GM12892 (cell line): Measurements from ENCODE around the gene SERTAD2.

Experiments used
- DNase-seq: peaks from one replicate; pipeline ENCODE4 v3.0.0; 2011; ENCODE audit not compliant: insufficient read length
- FAIRE-seq: peaks from 2 replicates; lab custom pipeline; 2011; peaks lifted over from hg19 to GRCh38; lab: Jason Lieb, UNC
- POLR2A ChIP-seq: IDR thresholded peaks from 2 replicates; pipeline ENCODE4 v1.6.1; 2011; ENCODE audit warnings: low read depth, low read length, control low read depth
- POLR2AphosphoS5 ChIP-seq: IDR thresholded peaks from 2 replicates; pipeline ENCODE4 v1.6.1; 2011; ENCODE audit warnings: low read depth, low read length, control low read depth
- TAF1 ChIP-seq: IDR thresholded peaks from 2 replicates; pipeline ENCODE4 v1.6.1; 2011; ENCODE audit warnings: low read depth, mild to moderate bottlenecking, control low read depth, low read length, borderline replicate concordance

Gene SERTAD2

DNA sequence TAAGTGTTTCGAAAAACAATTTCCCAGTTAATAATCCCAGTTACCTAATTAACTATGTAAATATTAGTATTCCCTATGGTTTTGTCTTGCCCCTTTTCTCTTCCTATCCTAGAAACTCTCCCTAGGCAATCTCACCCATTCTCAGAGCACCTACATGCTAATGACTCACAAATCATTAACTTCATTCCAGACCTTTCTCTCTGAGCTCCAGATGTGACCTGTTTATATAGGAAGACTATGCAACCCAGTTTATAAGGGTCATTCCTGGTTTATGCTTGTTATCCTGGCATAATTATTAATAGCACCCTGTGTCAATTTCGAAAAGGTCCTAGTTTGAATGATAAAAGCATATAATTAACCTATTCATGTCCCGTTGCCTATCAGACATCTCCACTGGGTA is 14.8 kb upstream of the SERTAD2 start:
- no peak for TF ChIP-seq TAF1
- no peak for TF ChIP-seq POLR2A
- no peak for TF ChIP-seq POLR2AphosphoS5
- DNase-seq (no peak), FAIRE-seq (no peak)

DNA sequence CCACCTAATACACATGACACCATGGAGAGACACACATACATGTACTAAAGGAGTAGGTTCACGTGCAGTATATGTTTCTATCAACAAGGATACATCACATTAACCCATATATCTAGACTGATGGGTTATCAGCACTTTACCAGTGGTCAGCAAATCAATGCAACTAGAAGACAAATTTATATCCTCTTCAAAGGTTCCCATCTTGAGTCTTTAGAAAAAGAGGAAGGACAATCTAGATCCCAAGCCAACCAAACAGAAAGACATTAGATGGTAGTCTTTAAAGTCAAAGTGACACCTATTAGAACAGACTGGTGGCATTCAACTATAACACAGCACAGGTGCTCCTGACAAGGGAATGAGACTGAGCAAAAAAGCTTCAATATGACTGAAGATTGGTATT is 13.8 kb upstream of the SERTAD2 start:
- DNase-seq (no peak), FAIRE-seq (peak; percentile 69)
- TF ChIP-seq POLR2A (no peak), TAF1 (no peak)

DNA sequence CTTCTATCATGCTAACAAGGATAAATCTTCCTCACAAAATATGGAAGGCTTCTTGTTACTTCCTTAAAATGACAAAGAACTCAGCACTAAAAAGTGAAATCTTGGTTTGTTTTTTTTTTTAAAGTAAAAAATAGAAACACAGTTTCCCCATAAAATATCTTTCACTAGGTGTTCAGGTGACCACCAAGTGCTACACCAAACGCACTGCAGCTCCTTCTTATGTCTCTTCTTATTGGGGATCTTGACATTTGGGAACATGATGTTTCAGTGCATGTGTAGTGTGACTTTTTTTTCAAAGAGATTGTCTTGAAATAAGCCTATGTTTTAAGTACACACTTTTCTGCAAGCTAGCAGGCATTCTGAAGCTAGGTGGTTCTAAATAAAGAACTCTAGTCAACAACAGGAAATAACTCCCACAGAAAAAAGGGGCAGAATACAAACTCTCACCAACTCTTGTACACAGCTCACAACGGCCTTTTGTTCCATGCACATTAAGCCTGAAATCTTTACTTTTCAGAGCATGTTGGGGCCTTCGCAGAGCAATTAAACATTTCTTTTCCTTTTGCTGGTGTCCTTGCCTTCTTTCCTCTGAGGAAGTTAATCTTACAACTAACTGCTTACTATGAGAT is 13.2 kb upstream of the SERTAD2 start:
- peak; percentile 24 for FAIRE-seq
- TF ChIP-seq POLR2A (no peak), POLR2AphosphoS5 (no peak), TAF1 (no peak)
- DNase-seq: no peak

DNA sequence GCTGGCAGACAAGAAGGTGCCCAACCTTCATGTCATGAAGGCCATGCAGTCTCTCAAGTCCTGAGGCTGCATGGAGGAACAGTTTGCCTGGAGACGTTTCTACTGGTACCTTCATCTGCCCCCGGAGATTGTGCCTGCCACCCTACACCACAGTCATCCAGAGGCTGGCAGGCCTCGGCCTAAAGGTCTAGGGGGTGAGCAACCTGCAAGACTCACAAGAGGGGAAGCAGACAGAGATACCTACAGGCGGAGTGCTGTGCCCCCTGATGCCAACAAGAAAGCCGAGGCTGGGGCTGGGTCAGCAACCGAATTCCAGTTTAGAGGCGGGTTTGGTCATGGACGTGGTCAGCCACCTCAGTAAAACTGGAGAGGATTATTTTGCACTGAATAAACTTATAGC is 12.0 kb upstream of the SERTAD2 start:
- FAIRE-seq: no peak
- DNase-seq: no peak
- TF ChIP-seq POLR2A (no peak), POLR2AphosphoS5 (no peak), TAF1 (no peak)

- TF ChIP-seq POLR2A (no peak), POLR2AphosphoS5 (no peak), TAF1 (no peak)
- DNase-seq: no peak
- FAIRE-seq: no peak
Observed at GRCh38 chr2:64663402-64663801, 9.7 kb upstream of the SERTAD2 start.

DNA sequence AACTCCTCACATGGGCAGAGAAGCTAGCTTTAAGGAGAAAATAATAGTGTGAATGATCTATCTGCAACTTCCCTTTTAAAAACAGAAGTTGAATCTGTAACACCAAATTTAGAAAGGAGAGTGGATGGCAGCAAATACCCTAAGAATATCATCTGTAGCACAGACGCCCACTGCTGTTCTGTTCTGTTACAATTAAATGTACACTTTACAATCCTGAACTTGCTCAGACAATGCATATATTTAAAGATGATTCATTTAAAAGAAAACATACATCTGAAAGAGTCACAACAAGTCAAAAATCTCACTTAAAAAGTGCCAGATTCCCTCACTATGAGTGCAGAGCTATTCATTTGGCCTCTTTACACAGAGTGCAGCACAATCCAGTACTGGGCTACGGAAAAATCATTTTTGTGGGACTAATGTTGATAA is 8.0 kb upstream of the SERTAD2 start:
- no peak for DNase-seq
- peak; percentile 82 for FAIRE-seq
- no peak for TF ChIP-seq POLR2AphosphoS5
- no peak for TF ChIP-seq TAF1
- no peak for TF ChIP-seq POLR2A

DNA sequence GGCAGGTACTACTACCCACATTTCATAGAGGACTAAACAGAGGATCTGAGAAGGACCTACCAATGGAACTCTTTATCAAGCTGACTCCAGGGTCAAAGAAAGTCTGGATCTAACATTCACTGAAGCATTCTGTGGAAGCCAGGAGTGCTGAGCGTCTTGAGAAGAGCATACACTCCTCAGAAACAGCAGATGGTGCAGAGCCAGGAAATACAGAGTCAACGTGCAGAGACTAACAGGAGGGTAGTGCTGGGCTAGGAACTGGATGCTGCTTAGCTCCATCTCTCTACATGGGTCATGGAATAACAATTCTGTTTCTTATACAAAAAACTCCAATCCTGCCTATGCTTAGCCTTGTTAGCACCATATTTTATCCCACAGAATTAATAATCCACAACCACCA is 5.5 kb upstream of the SERTAD2 start:
- FAIRE-seq (peak; percentile 65), DNase-seq (no peak)
- no peak for TF ChIP-seq TAF1
- no peak for TF ChIP-seq POLR2AphosphoS5
- TF ChIP-seq POLR2A: no peak

GRCh38 chr2:64658269-64658668 is 4.6 kb upstream of the SERTAD2 start:
- DNase-seq: no peak
- peak; percentile 50 for FAIRE-seq
- TF ChIP-seq TAF1: no peak
- no peak for TF ChIP-seq POLR2A
- no peak for TF ChIP-seq POLR2AphosphoS5

DNA sequence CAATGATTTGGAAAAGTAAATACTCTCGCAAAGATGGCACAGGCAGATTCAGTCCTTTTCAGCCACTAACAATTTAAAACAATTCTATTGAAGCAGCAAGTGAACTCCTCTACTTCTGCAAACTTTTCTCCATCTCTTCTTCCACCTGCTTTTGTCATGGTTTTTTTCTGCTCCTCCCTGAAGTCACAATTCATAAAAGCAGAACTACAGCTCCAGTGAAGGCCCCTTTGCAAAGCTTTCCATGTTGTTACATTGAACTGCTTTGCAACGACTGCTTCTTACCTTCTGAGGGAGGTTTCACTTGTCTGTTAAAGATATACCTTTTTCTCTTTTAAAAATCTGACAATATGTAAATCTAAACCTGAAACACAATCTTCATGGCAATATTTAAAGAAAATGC is 3.7 kb upstream of the SERTAD2 start:
- DNase-seq (no peak), FAIRE-seq (peak; percentile 14)
- TF ChIP-seq POLR2AphosphoS5: no peak
- TF ChIP-seq POLR2A: no peak
- no peak for TF ChIP-seq TAF1

- TF ChIP-seq POLR2AphosphoS5: no peak
- TF ChIP-seq TAF1: no peak
- no peak for TF ChIP-seq POLR2A
- FAIRE-seq: no peak
- no peak for DNase-seq
Observed at GRCh38 chr2:64656379-64656778, 2.7 kb upstream of the SERTAD2 start.

- peak; percentile 78 for FAIRE-seq
- DNase-seq: no peak
- TF ChIP-seq POLR2A (no peak), POLR2AphosphoS5 (no peak), TAF1 (no peak)
Observed at GRCh38 chr2:64655873-64656272, 2.2 kb upstream of the SERTAD2 start.

GRCh38 chr2:64655018-64655664 is 1.4 kb upstream of the SERTAD2 start:
- FAIRE-seq (peak; percentile 33), DNase-seq (no peak)
- no peak for TF ChIP-seq POLR2AphosphoS5
